ELR (cell line): ENCODE measurements around the gene MYZAP.

Experiments used
- DNase-seq: peaks from one replicate; pipeline ENCODE4 v3.0.0-alpha.2; 2015; ENCODE audit warnings: low read depth

The MYZAP gene

DNA sequence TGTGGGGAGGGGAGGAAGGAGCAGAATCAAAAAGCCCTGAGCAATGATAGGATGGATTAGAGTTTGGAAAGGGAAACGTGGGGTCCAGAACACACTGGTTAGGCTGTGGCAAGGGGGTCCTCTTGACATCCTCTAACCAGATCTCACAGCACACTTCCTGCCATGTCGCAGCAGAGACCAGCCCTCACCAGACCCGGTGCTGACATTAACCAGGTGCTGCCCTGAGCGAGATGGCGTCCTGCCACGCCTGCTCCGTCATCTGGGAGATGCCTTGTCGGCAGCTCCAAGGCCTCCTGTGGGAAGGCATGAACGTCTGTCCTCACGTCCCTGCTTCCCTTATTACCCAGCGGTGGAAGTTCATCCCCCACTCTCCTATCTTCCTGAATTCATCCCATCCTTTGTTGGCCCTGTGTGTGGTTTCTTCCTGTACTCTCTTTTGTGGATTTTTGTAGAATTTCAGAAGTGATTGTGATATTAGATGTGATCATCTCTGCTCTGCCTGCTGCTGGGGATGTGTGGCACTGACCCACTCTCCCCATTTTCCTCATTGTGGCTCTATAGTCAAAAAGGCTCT, 29.4 kb upstream of the MYZAP start:
- DNase-seq = no peak

GRCh38 chr15:57563416-57563815, 28.3 kb upstream of the MYZAP start:
- DNase-seq = no peak

- no peak for DNase-seq
Measured at GRCh38 chr15:57565311-57565710, 26.4 kb upstream of the MYZAP start.

GRCh38 chr15:57566834-57567233, 24.9 kb upstream of the MYZAP start:
- DNase-seq = peak; percentile 34

GRCh38 chr15:57567891-57568290, 23.8 kb upstream of the MYZAP start:
- no peak for DNase-seq

- no peak for DNase-seq
Measured at GRCh38 chr15:57568299-57568698, 23.4 kb upstream of the MYZAP start.

DNA sequence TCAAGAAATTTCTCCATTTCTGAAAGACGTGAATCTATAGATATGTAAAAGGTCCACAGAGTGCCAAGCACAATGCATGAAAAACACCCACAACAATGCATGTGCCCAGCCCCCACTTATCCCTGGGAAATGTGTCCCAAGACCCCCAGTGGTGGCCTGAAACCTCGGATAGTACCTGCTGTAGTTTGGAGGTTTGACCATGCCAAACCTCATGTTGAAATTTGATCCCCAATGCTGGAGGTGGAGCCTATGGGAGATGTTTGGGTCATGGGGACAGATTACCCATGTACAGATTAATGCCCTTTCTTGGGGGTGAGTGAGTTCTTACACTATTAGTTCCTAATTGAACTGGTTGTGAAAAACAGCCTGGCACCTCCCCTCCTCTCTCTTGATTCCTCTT, 21.4 kb upstream of the MYZAP start:
- no peak for DNase-seq

DNA sequence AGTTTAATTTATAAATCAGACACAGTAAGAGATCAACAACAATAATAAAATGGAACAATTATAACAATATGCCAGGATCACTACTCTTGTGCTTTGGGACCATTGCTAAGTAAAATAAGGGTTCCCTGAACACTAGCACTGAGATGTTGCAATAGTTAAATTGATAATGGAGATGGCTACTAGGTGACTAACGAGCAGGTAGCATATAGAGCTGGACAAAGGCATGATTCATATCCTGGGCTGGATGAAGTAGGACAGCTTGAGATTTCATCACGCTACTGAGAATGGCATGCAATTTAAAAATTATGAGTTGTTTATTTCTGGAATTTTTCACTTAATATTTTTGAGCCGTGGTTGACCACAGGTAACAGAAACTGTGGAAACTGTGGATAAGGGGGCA, 20.7 kb upstream of the MYZAP start:
- DNase-seq = peak; percentile 92

GRCh38 chr15:57571725-57572124, 20.0 kb upstream of the MYZAP start:
- no peak for DNase-seq

DNA sequence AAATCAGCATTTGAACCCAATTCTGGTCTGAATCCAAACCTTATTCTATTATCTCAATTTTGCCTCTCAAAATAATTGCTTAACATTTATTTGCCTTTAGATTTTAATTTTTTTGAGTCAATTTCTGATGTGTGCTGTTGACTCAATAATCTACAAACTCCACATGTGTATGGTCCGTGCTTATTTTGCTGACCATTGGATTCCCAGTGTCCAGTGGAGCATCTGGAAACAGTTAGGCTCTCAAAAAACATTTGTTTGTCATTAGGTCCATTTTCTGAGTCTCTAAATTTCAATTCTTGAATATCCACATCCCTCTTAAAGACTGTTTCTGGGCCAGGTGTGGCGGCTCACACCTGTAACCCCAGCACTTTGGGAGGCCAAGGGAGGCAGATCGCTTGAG, 19.2 kb upstream of the MYZAP start:
- no peak for DNase-seq

DNA sequence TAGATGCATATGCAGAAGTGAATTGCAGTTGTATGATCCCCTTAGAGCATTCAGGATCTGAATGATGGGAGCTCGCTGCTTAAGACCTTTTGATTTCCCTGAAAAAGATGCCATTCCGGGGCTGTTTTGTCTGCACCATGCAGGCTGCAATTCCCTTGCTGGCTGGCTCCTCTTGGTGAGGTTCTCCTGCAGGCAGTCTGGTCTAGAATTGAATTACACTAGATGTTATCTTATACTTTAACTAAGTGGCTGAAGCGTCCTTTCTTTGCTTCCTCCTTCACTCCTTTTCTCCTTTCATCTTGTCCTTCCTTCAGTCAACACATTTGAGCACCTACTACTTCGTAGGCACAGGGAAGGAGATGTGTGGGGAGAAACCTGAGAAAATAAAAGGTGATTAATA, 18.6 kb upstream of the MYZAP start:
- DNase-seq = no peak

GRCh38 chr15:57575363-57575762, 16.3 kb upstream of the MYZAP start:
- no peak for DNase-seq

GRCh38 chr15:57578288-57578900, 13.3 kb upstream of the MYZAP start:
- no peak for DNase-seq

DNA sequence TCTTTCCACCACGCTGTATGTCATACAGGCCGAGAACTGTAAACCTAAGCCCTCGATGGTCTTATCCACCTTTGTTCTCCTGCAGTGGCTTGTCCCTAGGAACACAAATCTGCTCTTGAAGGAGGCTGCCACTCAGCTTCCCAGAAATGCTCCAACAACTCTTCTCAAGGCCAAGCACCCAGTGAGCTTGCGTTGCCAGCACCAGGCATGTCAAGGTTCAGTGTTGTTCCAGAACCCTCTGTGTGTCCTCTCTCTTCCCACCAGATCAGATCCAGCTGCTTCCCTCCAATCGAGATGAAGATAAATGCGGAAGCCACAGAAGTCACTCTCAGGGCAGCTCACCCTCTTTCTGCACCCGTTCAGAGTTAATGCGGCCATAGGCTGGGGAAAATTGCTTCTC, 11.3 kb upstream of the MYZAP start:
- no peak for DNase-seq

DNA sequence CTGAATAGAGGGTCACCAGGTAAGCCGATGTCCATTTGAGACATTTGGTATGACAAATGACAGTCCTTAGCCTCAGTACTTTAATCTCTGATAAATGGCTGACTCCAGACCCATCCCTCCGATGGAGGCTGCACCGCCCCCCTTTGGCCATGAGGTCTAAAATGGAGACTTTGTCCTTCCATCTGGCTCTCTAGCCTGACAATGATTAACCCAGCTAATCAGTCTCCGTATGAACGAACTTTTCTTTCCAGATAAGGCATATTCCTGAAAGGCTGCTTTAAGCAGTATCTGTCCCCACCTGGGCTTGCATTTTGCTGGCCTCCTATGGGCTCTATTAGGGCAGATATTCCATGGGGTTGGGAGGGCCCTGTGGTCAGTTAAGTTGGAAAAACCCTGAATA, 10.8 kb upstream of the MYZAP start:
- DNase-seq = no peak

DNA sequence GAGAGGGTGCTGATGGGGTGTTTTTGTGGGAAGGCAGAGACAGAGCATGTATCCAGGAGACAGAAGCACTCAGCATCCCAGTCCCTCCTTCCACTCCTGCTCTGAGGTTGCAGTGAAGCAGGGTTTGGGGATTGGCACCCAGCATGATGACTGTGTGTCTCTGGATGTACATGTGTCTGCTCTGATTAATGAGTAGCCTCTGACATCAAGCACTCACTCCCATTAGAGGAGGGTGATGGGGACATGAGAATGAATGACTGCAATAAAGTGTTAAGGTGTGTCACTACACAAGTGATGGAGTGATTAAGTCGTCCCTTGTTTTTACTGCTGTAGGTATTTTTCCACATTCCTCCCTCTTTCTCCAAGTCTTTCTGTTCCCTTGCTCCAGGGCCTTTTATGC, 9.6 kb upstream of the MYZAP start:
- DNase-seq = peak; percentile 39

DNA sequence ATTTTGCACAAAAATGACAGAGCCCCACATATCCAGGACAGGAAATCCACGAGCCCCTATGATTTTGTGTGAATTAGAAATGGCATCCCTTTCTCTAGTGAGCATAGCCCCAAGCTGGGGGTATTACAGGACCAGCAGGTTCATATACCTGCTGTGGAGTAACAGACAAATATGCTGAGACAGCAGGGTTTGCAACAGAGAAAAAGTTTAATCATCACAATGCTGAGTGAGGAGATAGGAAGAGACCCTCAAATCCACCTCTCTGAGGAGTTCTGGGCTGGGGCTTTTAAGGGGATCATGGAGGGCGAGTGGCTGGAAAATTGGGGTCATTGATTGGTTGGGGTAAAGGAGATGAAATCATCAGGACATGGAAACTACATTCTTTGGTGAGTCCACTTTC, 8.4 kb upstream of the MYZAP start:
- DNase-seq = no peak

GRCh38 chr15:57583720-57584119, 8.0 kb upstream of the MYZAP start:
- DNase-seq = no peak

DNA sequence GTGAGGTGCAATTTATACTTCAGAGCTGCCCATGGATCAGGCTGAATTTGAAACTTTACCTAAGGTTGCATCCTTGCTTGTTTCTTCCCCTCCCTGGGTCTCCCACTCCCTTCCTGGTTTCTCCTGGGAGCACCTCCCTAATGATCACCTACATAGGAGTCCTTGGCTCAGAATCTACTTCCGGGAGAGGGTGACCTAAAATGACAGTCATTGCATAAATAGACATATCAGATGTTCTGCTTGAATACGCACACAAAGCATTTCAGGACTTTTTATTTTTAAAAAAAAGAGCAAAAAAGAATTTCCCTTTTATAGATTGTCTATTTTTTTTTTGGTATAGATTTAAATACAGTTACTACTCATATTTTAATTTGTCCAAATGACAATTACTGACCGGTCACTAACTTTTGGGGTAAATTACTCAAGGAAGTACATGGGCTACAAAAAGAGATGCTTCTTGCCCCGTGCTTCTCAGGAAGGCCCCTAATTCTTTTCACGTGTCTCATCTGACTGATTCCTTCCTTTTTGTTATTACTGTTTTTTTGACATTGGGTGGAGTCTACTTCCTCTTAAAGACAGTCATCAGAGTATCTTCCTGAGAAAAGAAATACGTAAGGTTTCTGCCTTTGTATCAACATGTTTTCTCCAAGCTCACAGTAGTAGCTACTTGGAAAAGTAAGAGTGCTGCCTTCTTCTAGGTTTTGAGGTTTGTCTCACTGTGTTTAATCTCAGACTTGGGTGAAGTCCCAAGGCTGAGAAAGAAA, 4.9 kb upstream of the MYZAP start:
- DNase-seq = peak; percentile 82

DNA sequence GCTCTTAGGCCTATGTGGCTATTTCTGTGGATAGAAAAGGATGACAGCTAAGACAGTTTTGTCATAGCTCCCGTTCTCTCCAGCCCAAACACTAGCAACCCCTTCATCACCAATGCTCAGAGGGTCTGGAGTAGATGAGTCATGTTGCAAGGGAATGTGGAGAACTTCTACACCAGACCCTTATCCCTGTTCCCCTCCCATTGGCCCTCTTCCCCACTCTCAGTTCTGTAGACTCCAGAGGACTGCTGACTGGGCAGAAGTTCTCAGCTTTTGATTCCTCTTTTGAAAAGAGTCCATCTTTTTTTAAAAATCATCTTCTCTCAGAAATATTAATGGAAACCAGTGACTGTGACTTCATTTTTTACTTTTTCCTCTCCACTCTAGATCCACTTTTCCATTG, 2.4 kb upstream of the MYZAP start:
- DNase-seq = no peak

GRCh38 chr15:57589754-57590153, 1.9 kb upstream of the MYZAP start:
- DNase-seq = no peak

- no peak for DNase-seq
Measured at GRCh38 chr15:57591237-57591821, 375 bp upstream of the MYZAP start.

DNA sequence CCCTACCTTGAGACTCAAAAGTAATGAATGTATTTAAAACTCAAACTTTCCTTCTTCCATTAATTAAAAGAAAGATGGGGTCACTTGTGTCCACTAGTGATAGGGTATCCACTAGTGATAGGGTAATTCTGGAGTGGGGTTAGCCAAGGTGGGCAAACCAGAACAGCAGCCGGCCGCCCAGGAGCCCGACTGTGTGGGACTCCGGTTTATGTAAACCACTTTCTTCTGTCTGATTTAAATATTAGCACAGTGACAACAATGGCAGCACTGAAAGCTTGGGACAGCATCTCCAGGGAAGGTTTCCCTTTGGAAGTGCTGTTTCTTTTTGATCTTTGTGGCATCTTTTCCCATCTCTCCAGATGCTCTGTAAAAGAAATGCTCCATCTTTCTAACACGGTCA, 722 bp downstream of the MYZAP start:
- DNase-seq = no peak
